ENCODE measurements around the gene RALGAPA1.
"Not testable (repeated sequence)": the region's sequence is repeated elsewhere in the genome, so short reads cannot be mapped to it uniquely, and the experiment has no call there.

GRCh38 chr14:35776085-35776484, 33.0 kb downstream of the RALGAPA1 start:
- not testable (repeated sequence) for TF ChIP-seq CTCF (IDR thresholded peaks at IDR 0.05; ENCODE audit: insufficient read depth, low read length); POLR2AphosphoS5 (IDR thresholded peaks at IDR 0.05; ENCODE audit: low read depth); GABPA (IDR thresholded peaks at IDR 0.05; ENCODE audit: low read depth); SPI1 (IDR thresholded peaks at IDR 0.05; ENCODE audit: borderline replicate concordance, low read depth)
